HG02870 (cell line): ENCODE data around the gene RBMS1.

Source experiments
- ATAC-seq: cut with Tn5 transposase; IDR thresholded peaks from one replicate; pipeline ENCODE4 v1.9.1; 2021; ENCODE audit warnings: mild to moderate bottlenecking, moderate library complexity; ENCODE audit not compliant: unreplicated experiment

RBMS1 gene

DNA sequence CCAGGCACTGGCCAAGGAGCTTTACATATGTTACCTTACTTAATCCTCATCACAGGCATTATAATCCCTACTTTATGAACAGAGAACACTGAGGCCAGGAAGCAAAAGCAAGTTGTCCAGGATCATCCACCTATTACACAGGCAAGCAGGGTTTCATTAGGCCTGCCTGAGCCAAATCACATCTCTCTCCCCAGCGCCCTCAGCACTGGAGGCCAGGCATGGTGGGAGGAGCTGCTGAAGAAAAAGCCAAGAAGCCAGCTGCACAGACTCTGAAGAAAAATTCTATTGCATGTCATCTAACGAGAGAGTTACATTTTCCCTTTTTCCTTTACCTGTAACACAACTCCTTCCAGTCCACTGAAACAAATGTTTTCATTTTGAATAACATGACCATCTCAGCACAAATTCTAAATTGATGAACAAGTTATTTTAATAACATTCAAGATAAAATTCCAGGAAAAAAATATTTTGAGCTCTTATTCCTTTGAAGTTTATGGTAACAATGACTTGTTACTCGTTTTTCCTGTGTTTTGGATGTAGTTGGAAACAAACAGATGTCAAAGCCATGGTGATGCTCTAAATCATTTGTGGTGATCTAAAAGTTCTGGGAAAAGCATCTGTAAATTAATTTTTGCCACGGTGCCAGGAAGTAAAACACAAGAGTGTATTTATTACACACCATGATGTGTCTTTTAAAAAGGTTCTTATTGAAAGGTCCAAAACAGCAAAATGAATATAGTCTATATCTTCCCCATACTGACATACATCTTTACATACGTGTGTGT, 154.5 kb downstream of the RBMS1 start:
- ATAC-seq: no peak

- no peak for ATAC-seq
These were observed 155.9 kb downstream of the RBMS1 start for GRCh38 chr2:160337728-160338127.

DNA sequence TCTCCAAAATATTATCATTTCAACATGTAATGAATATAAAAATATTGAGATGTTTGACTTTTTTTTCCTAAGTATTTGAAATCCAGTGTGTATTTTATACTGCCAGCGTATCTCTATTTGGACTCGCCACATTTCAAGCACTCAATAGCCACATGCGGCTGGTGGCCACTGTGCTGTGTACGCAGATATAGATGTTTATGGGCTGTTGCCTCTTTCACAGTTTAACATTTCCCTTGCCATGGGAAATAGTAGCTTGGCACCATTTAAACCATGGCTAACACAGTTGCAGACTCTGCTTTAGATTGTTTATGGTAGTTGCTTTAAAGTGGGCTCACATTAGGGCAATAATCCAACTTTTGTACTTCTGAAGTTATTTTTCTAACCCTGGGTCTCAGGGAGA, 157.0 kb downstream of the RBMS1 start:
- no peak for ATAC-seq

DNA sequence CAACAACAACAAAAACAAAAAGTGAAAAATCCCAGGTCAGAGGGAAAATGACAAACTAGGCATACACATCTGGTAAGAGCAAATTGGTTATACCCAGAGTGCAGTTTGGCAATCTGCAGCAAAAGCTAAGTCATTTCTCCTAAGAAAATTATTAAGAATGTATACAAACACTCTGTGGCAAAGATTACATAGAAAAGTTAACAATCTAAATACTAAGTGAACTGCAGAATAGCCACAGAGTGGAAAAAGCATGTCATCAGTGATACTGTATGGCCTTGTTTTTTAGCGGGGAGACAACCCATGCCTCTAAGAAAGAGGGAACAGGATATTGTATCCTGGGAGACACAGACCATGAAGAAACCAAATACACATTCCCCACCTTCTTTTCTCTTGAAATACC, 157.5 kb downstream of the RBMS1 start:
- ATAC-seq: no peak

- ATAC-seq: no peak
These were observed 158.2 kb downstream of the RBMS1 start for GRCh38 chr2:160335441-160335840.

DNA sequence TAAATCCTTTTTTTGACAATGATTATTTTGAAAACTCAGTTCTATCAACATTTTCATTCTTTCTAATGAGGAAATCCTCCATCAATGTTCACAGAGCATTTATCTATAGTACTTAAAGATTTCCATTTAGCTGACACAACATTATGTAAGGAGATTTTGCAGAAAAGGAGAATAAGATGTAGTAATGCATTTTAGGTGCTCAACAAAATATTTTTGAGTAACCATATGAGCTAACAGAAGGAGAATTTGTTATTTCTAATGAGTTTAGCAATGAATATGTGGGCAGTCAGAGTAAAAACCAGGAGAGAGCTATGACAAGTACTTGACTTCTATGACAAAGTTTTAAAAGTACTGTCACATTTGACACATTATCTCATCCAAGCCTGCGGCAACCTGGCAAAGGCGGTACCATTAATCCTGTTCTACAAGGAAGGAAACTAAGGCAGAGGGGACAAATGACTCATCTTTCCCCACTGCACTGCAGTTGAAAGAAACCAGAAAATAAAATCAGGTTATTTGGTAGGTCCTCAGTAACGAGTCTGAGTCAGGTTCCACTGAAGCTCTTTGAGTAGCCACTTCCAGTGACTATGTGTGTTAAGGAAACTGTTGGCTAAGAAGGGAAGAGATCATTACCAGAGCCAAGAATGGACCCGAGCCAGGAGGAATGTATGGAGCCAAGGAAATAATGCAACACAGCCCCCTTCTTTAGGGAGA, 159.4 kb downstream of the RBMS1 start:
- ATAC-seq: no peak

DNA sequence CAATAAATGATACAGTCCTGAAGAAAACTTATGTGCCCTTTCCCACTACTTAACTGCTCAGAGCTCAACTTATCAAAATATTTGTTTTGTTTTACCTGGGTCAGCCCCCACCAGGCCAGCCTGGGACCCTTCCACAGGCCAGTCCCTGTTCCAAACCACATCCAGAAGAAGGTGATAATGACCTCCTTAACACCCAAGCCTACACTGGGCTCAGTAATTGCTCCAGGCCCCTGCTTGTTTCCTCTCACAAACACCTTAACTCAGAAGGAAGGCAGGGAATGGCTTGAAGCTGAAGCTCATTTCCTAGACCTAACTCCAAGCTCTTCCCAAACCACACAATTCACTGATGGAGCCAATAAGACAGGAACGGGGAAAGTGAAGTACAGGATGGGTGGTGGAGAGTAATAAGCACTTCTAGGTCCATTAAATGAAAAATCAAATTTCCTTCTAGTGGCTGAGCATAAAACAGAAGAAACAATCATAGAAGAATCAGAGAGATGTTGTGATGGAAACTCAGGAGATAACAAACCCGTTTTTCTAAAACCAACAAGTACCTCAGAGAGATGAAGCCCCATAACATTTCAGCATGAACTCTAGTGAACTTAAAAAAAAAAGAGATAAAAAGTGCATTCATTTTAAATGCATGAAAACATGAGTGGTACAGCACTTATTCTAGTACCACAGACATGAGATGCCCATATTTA, 160.1 kb downstream of the RBMS1 start:
- ATAC-seq: no peak

DNA sequence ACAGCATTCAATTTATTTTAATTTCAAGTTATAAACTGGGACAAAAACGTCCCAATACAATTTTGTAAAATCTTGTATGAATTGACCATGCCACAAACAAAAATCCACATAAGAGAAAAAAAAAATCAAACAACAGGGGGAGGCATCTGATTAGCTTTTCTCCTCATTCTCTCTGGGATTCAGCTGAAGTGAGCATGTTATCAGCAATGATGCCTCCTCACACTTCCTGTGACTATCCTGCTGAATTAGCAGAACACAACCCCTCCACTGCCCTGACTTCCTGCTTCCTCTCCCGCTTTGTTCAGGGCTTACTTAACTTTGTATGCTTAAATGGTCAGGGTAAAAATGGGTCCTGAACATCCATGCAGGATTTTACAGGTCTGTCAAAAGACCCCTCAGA, 161.3 kb downstream of the RBMS1 start:
- no peak for ATAC-seq

GRCh38 chr2:160331258-160332025, 162.2 kb downstream of the RBMS1 start:
- ATAC-seq: no peak

- no peak for ATAC-seq
These were observed 164.6 kb downstream of the RBMS1 start for GRCh38 chr2:160328811-160329527.

DNA sequence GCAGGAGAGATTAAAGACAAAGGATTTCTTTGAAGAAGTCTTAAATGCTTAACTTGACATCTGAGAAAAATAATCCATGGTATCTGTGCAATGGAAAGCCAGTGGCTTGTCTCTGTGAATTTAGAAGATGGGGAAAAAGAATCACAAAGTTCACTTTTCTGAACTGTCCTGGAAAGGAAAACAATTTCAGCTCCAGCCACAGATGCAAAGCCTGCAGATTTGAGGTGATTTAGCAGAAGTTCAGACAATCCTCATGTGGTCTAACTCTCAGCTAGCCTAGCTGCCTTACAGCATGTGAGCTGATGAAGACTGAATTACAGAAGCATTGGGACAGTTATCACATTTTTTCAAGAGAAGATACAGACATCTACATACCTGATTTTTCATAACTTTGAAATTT, 166.8 kb downstream of the RBMS1 start:
- ATAC-seq: no peak

GRCh38 chr2:160325418-160325817, 168.2 kb downstream of the RBMS1 start:
- ATAC-seq: no peak

DNA sequence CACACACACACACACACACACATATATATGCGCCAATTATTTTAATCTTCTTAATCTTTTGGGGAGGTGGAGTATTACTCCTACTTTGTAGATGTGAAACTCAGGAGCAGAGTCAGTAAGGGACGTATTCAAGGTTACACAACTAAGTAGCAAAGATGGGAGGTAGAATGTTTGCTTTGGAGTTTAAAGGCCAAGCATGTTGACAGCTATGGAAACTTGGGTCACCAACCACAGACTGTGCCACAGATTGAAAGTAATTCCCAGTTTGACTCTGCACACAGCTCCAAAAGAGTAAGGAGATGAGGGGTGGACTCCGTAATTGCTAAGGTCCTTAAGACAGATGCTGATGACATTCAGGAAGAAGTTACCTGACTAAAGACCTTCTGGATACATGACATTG, 168.7 kb downstream of the RBMS1 start:
- no peak for ATAC-seq

DNA sequence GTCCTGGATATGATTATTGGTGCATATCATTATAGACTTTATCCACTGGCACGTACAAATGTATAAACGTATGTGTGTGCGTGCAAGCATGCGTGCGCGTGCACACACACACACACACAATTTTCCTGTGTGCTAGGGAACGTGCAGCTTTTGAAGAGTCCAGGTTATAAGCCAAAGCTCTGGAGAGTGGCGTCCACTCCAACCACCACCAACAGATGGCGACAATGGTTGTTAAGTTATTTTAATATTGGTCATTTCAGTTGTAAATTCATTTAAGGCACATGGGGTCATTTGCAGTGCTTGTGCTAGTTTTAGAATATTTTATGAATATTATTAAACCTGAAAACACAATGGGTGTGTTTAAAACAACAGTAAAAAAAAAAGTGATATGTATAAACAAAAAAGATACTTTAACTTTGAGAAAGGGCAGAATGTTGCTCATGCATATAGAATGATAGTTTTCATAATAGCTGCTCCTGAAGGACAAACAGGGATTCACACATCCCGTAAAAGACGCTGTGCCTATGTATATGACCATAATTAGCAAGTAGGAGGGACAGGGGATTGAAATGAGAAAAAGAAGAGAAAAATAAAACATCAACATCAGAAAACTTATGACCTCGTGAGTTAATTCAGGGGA, 169.3 kb downstream of the RBMS1 start:
- no peak for ATAC-seq

- ATAC-seq: no peak
These were observed 171.3 kb downstream of the RBMS1 start for GRCh38 chr2:160322320-160322719.

DNA sequence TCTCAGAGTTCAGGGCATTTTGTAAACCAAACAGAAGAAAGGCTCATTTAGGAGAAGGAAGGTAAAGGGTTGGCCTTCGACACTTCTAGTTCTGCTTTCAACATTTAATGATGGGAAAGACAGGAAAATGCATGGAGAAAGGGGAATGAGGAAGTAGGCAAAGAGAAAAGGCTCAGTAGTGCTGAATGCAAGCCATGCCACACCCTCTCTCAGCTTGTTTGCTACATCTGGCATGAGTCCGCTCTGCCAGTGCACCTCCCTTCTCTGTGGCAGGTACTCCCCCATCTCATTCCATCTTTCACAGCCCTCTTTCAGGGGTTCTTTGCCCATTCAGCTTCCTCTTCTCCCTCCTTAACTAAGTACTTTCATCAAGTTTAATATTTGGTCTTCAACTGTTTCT, 172.6 kb downstream of the RBMS1 start:
- no peak for ATAC-seq

- ATAC-seq: no peak
These were observed 173.9 kb downstream of the RBMS1 start for GRCh38 chr2:160319700-160320099.

- ATAC-seq: no peak
These were observed 175.4 kb downstream of the RBMS1 start for GRCh38 chr2:160318218-160318617.

DNA sequence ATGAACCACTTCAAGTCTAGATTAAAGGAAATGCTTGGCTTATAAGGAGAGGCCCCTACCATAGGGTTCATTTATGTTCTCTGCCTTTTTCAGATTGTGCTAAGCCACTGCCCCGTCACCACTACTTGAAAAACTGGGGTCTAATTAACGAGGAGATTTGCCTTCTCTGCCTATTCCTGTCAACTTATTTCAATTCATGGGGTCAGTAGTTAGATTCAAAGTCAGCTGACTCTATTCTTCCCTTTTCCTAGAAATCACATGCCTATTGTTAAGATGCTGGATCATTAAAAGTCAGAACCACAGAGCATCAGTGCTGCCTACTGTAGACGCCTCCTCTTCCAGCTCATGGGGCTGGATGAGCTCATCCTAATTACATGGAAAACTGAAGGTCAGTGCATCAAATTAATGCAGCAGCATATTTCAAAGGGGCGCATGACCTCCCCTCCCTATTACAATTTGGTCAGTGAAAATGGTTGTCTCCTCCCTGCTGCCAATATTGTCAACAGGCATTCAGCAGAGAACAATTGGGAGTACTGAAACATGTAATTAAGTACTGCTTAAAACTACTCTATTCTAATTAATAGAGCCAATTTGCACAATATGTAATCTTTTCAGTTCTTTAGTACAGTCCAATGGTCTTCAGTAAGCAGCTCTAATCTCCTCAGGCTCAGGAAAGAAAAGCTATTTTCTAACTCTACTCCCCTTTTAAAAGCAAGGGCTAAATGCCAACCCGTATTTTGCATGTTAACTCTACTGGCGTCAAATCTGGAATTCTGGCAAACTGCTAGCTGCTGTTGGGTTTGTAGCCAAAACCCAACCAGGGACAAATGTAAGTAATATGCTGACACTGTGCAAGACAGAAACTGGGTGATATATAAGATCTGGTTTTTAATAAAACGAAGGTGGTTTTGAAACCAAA, 176.2 kb downstream of the RBMS1 start:
- ATAC-seq: no peak
